ENCODE results near the gene SLC22A2. TPM values are rescaled to one million over a fixed set of nuclear protein-coding genes. Genes with fewer than 3 reads are reported as not detected.

The SLC22A2 gene
- total and polyA plus RNA-seq, 9 of the 15 experiments (the other 6 are each of a cell fraction or from before 2014, with no cell fraction given) = not detected

DNA sequence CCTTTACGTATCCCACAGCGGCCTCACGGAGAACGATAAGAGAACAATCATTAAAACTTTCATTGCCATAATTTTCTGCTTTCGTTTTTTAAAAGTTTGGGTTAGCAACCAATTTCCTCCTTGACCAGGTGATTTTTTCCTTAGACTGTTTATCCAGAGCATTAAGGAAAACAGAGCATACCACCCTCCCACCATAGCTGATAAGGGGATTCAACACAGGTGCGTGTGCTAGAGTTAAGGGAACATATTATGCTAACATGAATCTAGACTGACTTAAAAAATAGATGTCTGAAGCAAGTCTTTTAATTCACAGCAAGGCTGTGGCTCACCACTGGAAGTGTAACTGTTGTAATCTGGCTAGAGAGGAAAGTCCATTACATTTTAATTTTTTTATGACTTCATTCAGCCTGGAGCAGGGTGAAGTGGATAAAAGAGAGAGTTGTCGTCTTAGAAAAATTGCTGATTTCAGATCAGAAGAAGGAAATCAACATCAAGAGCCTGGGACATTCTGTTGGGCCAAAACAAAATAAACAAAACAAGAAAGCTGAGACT lies 5.5 kb upstream of the SLC22A2 start (continued):
- no peak for TF ChIP-seq ATF2 (CRISPR knock-in tag; IDR thresholded peaks at IDR 0.05)
- TF ChIP-seq ZC3H8 (IDR thresholded peaks at IDR 0.05) = no peak
- no peak for TF ChIP-seq ZNF324 (CRISPR knock-in tag; IDR thresholded peaks at IDR 0.05)
- no peak for TF ChIP-seq ATF6 (CRISPR knock-in tag; IDR thresholded peaks at IDR 0.05)
- no peak for TF ChIP-seq TCF7 (IDR thresholded peaks at IDR 0.05; ENCODE audit: borderline replicate concordance)
- TF ChIP-seq MEF2D (tag; conservative IDR thresholded peaks at IDR 0.05; ENCODE audit: low read depth) = no peak
- TF ChIP-seq POU5F1 (IDR thresholded peaks at IDR 0.05; ENCODE audit: borderline replicate concordance, low read depth, low read length, partially characterized antibody) = no peak
- no peak for TF ChIP-seq MYNN (IDR thresholded peaks at IDR 0.05)
- TF ChIP-seq MYNN (CRISPR knock-in tag; IDR thresholded peaks at IDR 0.05) = no peak
- TF ChIP-seq, protein P1, sequence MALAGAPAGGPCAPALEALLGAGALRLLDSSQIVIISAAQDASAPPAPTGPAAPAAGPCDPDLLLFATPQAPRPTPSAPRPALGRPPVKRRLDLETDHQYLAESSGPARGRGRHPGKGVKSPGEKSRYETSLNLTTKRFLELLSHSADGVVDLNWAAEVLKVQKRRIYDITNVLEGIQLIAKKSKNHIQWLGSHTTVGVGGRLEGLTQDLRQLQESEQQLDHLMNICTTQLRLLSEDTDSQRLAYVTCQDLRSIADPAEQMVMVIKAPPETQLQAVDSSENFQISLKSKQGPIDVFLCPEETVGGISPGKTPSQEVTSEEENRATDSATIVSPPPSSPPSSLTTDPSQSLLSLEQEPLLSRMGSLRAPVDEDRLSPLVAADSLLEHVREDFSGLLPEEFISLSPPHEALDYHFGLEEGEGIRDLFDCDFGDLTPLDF (CRISPR knock-in tag; IDR thresholded peaks at IDR 0.05) = no peak
- TF ChIP-seq BRF1 (IDR thresholded peaks at IDR 0.05; ENCODE audit: borderline replicate concordance, extremely low read depth, insufficient read length) = no peak
- no peak for TF ChIP-seq ELF1 (tag; IDR thresholded peaks at IDR 0.05)
- TF ChIP-seq, protein P2, sequence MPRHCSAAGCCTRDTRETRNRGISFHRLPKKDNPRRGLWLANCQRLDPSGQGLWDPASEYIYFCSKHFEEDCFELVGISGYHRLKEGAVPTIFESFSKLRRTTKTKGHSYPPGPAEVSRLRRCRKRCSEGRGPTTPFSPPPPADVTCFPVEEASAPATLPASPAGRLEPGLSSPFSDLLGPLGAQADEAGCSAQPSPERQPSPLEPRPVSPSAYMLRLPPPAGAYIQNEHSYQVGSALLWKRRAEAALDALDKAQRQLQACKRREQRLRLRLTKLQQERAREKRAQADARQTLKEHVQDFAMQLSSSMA (CRISPR knock-in tag; IDR thresholded peaks at IDR 0.05) = no peak
- TF ChIP-seq LEF1 (IDR thresholded peaks at IDR 0.05) = no peak

All from K562 (cell line).